ENCODE results near the gene MAS1L. TPM values are rescaled to one million over a fixed set of nuclear protein-coding genes. Genes with fewer than 3 reads are reported as not detected.

The MAS1L gene
- total and polyA plus RNA-seq, 3 donors from 2014 or later = not detected

DNA sequence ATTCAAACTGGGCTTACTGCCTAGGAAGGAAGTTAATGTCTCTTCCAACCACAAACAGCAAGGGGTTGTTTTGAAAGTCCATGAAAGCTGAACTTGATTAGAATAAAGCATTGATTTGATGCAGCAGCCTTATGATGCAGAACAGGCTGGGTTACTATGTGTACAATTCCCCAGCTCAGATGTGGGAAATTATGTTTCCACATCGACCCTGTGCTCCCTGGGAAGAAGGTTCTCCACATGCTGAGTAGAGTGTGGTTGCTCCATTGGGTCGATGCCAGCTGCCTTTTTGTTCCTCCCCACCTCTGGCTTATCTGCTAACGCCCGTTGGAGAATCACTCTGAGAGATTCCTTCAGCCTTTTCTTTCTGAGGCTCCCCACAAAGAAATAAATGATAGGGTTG is 1.2 kb downstream of the MAS1L start:
- Histone ChIP-seq H3K27me3 (no peaks in the 10 kb centered on the region), H3K27ac (no peak overlapping the region), H3K4me3 (no peak overlapping the region), H3K36me3 (ENCODE audit: low read depth, missing control alignments) (no peaks in the 10 kb centered on the region), H3K9me3 (no peaks in the 10 kb centered on the region), H3K4me1 (no peaks in the 10 kb centered on the region)
- intact Hi-C loops (cut with DNase I; ENCODE audit: low total_unique reads) = no loop called here
- DNase-seq = no peak
- TF ChIP-seq CTCF (IDR thresholded peaks at IDR 0.05) (no peak), POLR2A (IDR thresholded peaks at IDR 0.05) (no peak)
- WGBS, 2 donors = 53 to 56% methylated on average over 4 of the region's 4 CpGs

- no peak for DNase-seq
- Histone ChIP-seq H3K27ac (no peak overlapping the region), H3K9me3 (no peaks in the 10 kb centered on the region), H3K4me3 (no peak overlapping the region), H3K27me3 (no peaks in the 10 kb centered on the region), H3K4me1 (no peaks in the 10 kb centered on the region), H3K36me3 (ENCODE audit: low read depth, missing control alignments) (no peaks in the 10 kb centered on the region)
- 94 to 95% methylated on average over 1 of the region's 1 CpG for WGBS, 2 donors
- intact Hi-C loops (cut with DNase I; ENCODE audit: low total_unique reads) = no loop called here
- TF ChIP-seq CTCF (IDR thresholded peaks at IDR 0.05) = no peak
- TF ChIP-seq POLR2A (IDR thresholded peaks at IDR 0.05) = no peak
These were observed 4.0 kb downstream of the MAS1L start for GRCh38 chr6:29483735-29484134.

DNA sequence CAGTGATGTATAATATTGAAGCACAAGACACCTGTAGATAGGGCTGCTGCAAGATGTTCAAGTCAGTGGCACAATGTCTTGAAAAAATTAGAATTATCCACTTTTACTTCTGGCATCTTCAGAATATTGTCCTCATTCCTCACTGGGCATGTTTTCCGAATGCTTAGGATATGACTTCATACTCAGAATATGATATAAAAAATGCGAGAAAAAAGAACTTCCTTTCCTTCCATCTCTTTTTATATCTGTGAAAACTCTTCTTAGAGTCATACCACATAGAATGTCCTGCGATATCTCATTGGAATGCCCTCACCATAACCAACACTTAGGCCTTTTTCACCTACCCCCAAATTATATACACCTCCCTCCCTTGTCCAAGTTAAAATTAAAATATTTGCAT is 4.6 kb downstream of the MAS1L start:
- Histone ChIP-seq H3K27me3 (no peaks in the 10 kb centered on the region), H3K4me1 (no peaks in the 10 kb centered on the region), H3K9me3 (no peaks in the 10 kb centered on the region), H3K36me3 (ENCODE audit: low read depth, missing control alignments) (no peaks in the 10 kb centered on the region), H3K27ac (no peak overlapping the region), H3K4me3 (no peak overlapping the region)
- no peak for DNase-seq
- TF ChIP-seq POLR2A (IDR thresholded peaks at IDR 0.05) = no peak
- intact Hi-C loops (cut with DNase I; ENCODE audit: low total_unique reads) = no loop called here
- WGBS, 2 donors = 76 to 77% methylated on average over 3 of the region's 3 CpGs

GRCh38 chr6:29479560-29479959 is 8.2 kb downstream of the MAS1L start:
- Histone ChIP-seq H3K9me3 (no peaks in the 10 kb centered on the region), H3K4me3 (no peak overlapping the region), H3K27ac (no peak overlapping the region), H3K36me3 (ENCODE audit: low read depth, missing control alignments) (no peaks in the 10 kb centered on the region), H3K27me3 (no peaks in the 10 kb centered on the region), H3K4me1 (no peaks in the 10 kb centered on the region)
- TF ChIP-seq POLR2A (IDR thresholded peaks at IDR 0.05) = no peak
- no peak for TF ChIP-seq CTCF (IDR thresholded peaks at IDR 0.05)
- DNase-seq = no peak
- WGBS, 2 donors = 84 to 86% methylated on average over 2 of the region's 2 CpGs
- intact Hi-C loops (cut with DNase I; ENCODE audit: low total_unique reads) = no loop called here

DNA sequence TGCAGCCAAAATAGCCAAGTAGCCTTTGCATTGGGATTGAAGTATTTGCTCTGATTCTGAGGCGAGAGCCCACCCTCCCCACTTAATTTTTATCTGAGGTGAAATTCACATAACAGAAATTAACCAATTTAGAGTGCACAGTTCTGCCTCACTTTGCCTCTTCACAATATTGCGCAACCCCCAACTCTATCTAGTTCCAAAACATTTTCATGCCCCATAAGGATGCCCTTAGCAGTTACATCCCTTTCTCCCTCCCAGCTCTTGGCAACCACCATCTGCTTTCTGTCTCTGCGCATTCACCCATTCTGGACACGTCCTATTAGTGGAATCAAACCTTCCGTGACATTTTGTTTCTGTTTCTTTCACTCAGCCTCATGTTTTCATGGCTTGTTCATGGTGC is 9.0 kb downstream of the MAS1L start:
- 83 to 89% methylated on average over 5 of the region's 5 CpGs for WGBS, 2 donors
- Histone ChIP-seq H3K27ac (no peak overlapping the region), H3K27me3 (no peaks in the 10 kb centered on the region), H3K4me1 (no peaks in the 10 kb centered on the region), H3K4me3 (no peak overlapping the region), H3K36me3 (ENCODE audit: low read depth, missing control alignments) (no peaks in the 10 kb centered on the region), H3K9me3 (no peaks in the 10 kb centered on the region)
- intact Hi-C loops (cut with DNase I; ENCODE audit: low total_unique reads) = no loop called here
- no peak for DNase-seq
- TF ChIP-seq POLR2A (IDR thresholded peaks at IDR 0.05) = no peak
- no peak for TF ChIP-seq CTCF (IDR thresholded peaks at IDR 0.05)
